Endothelial cell of umbilical vein (primary cell): ENCODE measurements around the gene HCK.

Experiments
- GATA2 ChIP-seq: IDR thresholded peaks from 2 replicates; pipeline ENCODE4 v1.7.0; 2011; ENCODE audit warnings: low read depth, mild to moderate bottlenecking, moderate library complexity, mixed read lengths, low read length; ENCODE audit not compliant: insufficient read length, insufficient read depth
- POLR2A ChIP-seq: IDR thresholded peaks from 2 replicates; pipeline ENCODE4 v1.6.1; 2012; ENCODE audit warnings: low read depth, mild to moderate bottlenecking, control low read depth, low read length
- TF ChIP-seq, protein P1 (sequence below), 2 donors: IDR thresholded peaks; 1 replicate in 1 of 2; 2 replicates in 1 of 2; pipeline ENCODE4 v1.5.1; 2011; ENCODE audit warnings: low read length in 2 of 2, mild to moderate bottlenecking in 2 of 2, moderate library complexity in 2 of 2, control low read depth in 1 of 2, inconsistent platforms in 1 of 2, low read depth in 1 of 2; ENCODE audit not compliant: insufficient read depth in 1 of 2; ENCODE audit errors: extremely low read depth in 1 of 2

DNA sequence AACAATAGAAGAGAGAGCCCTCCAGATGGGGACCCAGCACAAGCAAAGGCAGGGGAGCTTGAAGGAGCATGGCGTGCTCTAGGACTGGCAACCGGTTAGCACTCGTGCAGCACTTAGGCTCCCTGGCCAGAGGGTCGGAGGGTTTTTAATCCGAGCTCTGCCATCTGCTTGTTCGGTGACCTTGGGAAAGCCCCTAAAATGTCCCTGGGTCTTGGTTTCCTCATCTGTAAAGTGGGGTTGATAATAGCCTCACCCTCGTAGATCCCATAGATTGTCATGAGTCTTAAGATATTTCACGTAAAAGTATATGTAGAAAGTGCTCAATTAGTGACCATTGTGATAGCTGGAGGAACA lies 16.6 kb upstream of the HCK start:
- TF ChIP-seq, protein P1, sequence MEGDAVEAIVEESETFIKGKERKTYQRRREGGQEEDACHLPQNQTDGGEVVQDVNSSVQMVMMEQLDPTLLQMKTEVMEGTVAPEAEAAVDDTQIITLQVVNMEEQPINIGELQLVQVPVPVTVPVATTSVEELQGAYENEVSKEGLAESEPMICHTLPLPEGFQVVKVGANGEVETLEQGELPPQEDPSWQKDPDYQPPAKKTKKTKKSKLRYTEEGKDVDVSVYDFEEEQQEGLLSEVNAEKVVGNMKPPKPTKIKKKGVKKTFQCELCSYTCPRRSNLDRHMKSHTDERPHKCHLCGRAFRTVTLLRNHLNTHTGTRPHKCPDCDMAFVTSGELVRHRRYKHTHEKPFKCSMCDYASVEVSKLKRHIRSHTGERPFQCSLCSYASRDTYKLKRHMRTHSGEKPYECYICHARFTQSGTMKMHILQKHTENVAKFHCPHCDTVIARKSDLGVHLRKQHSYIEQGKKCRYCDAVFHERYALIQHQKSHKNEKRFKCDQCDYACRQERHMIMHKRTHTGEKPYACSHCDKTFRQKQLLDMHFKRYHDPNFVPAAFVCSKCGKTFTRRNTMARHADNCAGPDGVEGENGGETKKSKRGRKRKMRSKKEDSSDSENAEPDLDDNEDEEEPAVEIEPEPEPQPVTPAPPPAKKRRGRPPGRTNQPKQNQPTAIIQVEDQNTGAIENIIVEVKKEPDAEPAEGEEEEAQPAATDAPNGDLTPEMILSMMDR (IDR thresholded peaks at IDR 0.05; ENCODE audit: extremely low read depth in 1 of 2, insufficient read depth in 1 of 2, low read depth in 1 of 2, low read length in 2 of 2), result no peak
- TF ChIP-seq GATA2 (no peak), POLR2A (no peak)
